CD14-positive monocyte (primary cell): ENCODE results near the gene GIPR. TPM values are rescaled to one million over a fixed set of nuclear protein-coding genes. Genes with fewer than 3 reads are reported as not detected.

Experiments used
- DNase-seq, 3 donors: peaks; one replicate each; pipeline ENCODE4 v3.0.0-alpha.2; 2011 to 2022
- H2AFZ ChIP-seq: 2 replicates; pipeline ENCODE4 v1.6.0; 2012; ENCODE audit warnings: mild to moderate bottlenecking, low read depth, low read length, inconsistent platforms; ENCODE audit not compliant: insufficient read depth, poor library complexity, severe bottlenecking
- H3K27ac ChIP-seq, 2 donors: 1 replicate in 1 of 2; 2 replicates in 1 of 2; pipeline ENCODE4 v1.5.1; 2012 to 2013; ENCODE audit warnings: low read length in 2 of 2, control low read depth in 1 of 2, inconsistent platforms in 1 of 2, low read depth in 1 of 2, mild to moderate bottlenecking in 1 of 2
- H3K27me3 ChIP-seq, 2 donors: one replicate each; pipeline versions ENCODE4 v1.6.0 to v1.6.1; 2011 to 2013; ENCODE audit warnings: low read length in 2 of 2; ENCODE audit not compliant: control insufficient read depth in 2 of 2, insufficient read depth in 2 of 2
- H3K36me3 ChIP-seq, 2 donors: replicated peaks in 1 of 2; 1 replicate in 1 of 2; 2 replicates in 1 of 2; pipeline versions ENCODE4 v1.5.1 to v1.6.1; 2012 to 2013; ENCODE audit warnings: low read length in 2 of 2, control low read depth in 1 of 2, inconsistent platforms in 1 of 2, mild to moderate bottlenecking in 1 of 2; ENCODE audit not compliant: insufficient read depth in 2 of 2, control insufficient read depth in 1 of 2
- H3K4me1 ChIP-seq, 2 donors: 1 replicate in 1 of 2; 2 replicates in 1 of 2; pipeline versions ENCODE4 v1.5.1 to v1.6.1; 2012 to 2013; ENCODE audit warnings: low read length in 2 of 2, control low read depth in 1 of 2, inconsistent platforms in 1 of 2, mild to moderate bottlenecking in 1 of 2, moderate library complexity in 1 of 2; ENCODE audit not compliant: insufficient read depth in 2 of 2, control insufficient read depth in 1 of 2
- H3K4me2 ChIP-seq: replicated peaks from 2 replicates; pipeline ENCODE3; 2012; ENCODE audit warnings: low read length, moderate library complexity, mild to moderate bottlenecking; ENCODE audit not compliant: poor library complexity, severe bottlenecking; ENCODE audit errors: extremely low read depth
- H3K4me3 ChIP-seq, 3 experiments: fragments of 200-600 bp in 1 of 3; sonication (generic) in 1 of 3; replicated peaks in 1 of 3; 1 replicate in 2 of 3; 2 replicates in 1 of 3; pipeline ENCODE4 v1.5.1; 2011 to 2013; ENCODE audit warnings: low read length in 3 of 3, mild to moderate bottlenecking in 3 of 3, control low read depth in 2 of 3, low read depth in 2 of 3, inconsistent platforms in 1 of 3, moderate library complexity in 1 of 3
- H3K79me2 ChIP-seq: 2 replicates; pipeline ENCODE4 v1.6.0; 2012; ENCODE audit warnings: mild to moderate bottlenecking, control low read depth, inconsistent platforms, low read length, moderate library complexity; ENCODE audit not compliant: insufficient read depth
- H3K9ac ChIP-seq: 2 replicates; pipeline ENCODE4 v1.6.0; 2017; ENCODE audit warnings: low read length, mild to moderate bottlenecking; ENCODE audit not compliant: insufficient read depth, poor library complexity, severe bottlenecking
- H3K9me3 ChIP-seq, 2 donors: replicated peaks in 1 of 2; 1 replicate in 1 of 2; 2 replicates in 1 of 2; pipeline versions ENCODE4 v1.5.1 to v1.6.1; 2012 to 2013; ENCODE audit warnings: low read length in 2 of 2, control low read depth in 1 of 2; ENCODE audit not compliant: control insufficient read depth in 1 of 2, insufficient read depth in 1 of 2
- H4K20me1 ChIP-seq: 2 replicates; pipeline ENCODE4 v1.6.0; 2012; ENCODE audit warnings: mild to moderate bottlenecking, low read length, control low read depth, moderate library complexity; ENCODE audit not compliant: insufficient read depth
- H3K27ac Mint-ChIP-seq, 7 donors: one replicate each; pipeline ENCODE4 v1.8.0; 2020; ENCODE audit warnings: mild to moderate bottlenecking in 7 of 7, mixed read lengths in 7 of 7, moderate library complexity in 6 of 7, inconsistent platforms in 2 of 7
- H3K27me3 Mint-ChIP-seq, 3 donors: one replicate each; pipeline ENCODE4 v1.8.0; 2021 to 2022; ENCODE audit warnings: low read depth in 3 of 3, mild to moderate bottlenecking in 3 of 3, mixed read lengths in 3 of 3, moderate library complexity in 3 of 3, inconsistent platforms in 1 of 3
- H3K36me3 Mint-ChIP-seq, 2 donors: one replicate each; pipeline ENCODE4 v1.8.0; 2020; ENCODE audit warnings: mixed read lengths in 2 of 2, inconsistent platforms in 1 of 2, mild to moderate bottlenecking in 1 of 2
- H3K4me1 Mint-ChIP-seq: one replicate; pipeline ENCODE4 v1.8.0; 2020; ENCODE audit warnings: mild to moderate bottlenecking, mixed read lengths
- H3K4me3 Mint-ChIP-seq, 2 donors: one replicate each; pipeline ENCODE4 v1.8.0; 2020; ENCODE audit warnings: mild to moderate bottlenecking in 2 of 2, mixed read lengths in 2 of 2, moderate library complexity in 1 of 2
- H3K9me3 Mint-ChIP-seq, 7 donors: one replicate each; pipeline ENCODE4 v1.8.0; 2020 to 2022; ENCODE audit warnings: mixed read lengths in 7 of 7, mild to moderate bottlenecking in 6 of 7, moderate library complexity in 6 of 7, inconsistent platforms in 2 of 7
- CTCF ChIP-seq: fragments of 200-600 bp; IDR thresholded peaks from one replicate; pipeline ENCODE4 v1.8.0; 2022; ENCODE audit warnings: antibody characterized with exemption, mild to moderate bottlenecking
- WGBS: methylation state at CpG from one replicate; pipeline ENCODE4 v1.1.5; 2013; ENCODE audit warnings: missing lambda C conversion rate; ENCODE audit not compliant: insufficient coverage; 5-methylcytosine and 5-hydroxymethylcytosine counted together
- intact Hi-C, 2 donors: fragments of 100-400 bp; cut with micrococcal nuclease; formaldehyde crosslinking; loops; one replicate each; pipeline versions ENCODE4 v1.15.0 to v1.15.1; 2023
- polyA plus RNA-seq, 3 donors: library from polyadenylated mRNA; depleted of rRNA in 1 of 3; unstranded in 2 of 3; stranded (reverse) in 1 of 3; fragments of 300-500 nt in 2 of 3; fragments of >200 nt in 1 of 3; fragmentation: Illumina TruSeq in 2 of 3; gene quantifications; 1 replicate in 2 of 3; 2 replicates in 1 of 3; pipeline ENCODE4 v1.2.3, GENCODE V29; 2012 to 2021

The GIPR gene
- polyA plus RNA-seq, 3 donors, result not detected

GRCh38 chr19:45632468-45633196 is 35.4 kb upstream of the GIPR start:
- Mint-ChIP-seq H3K4me3 (no peak overlapping the region), H3K27ac (peak overlapping the region in 2 of 7 donors; percentile 19 to 25), H3K4me1 (no peaks in the 10 kb centered on the region), H3K36me3 (peaks cover 16 to 43% of the 10 kb centered on the region in 2 donors), H3K27me3 (peaks cover 0 to 2% (median 0%) of the 10 kb centered on the region in 3 donors), H3K9me3 (no peaks in the 10 kb centered on the region)
- Histone ChIP-seq H4K20me1 (no peaks in the 10 kb centered on the region), H3K4me3 (no peak overlapping the region), H3K9ac (no peak overlapping the region), H3K9me3 (no peaks in the 10 kb centered on the region), H2AFZ (no peak overlapping the region), H3K27ac (no peak overlapping the region), H3K27me3 (no peaks in the 10 kb centered on the region), H3K4me2 (no peak overlapping the region), H3K36me3 (peaks cover 19 to 23% of the 10 kb centered on the region in 2 donors), H3K79me2 (no peaks in the 10 kb centered on the region), H3K4me1 (no peaks in the 10 kb centered on the region)
- intact Hi-C loops, result loop anchor here in 1 of 2 donors (10.0 kb wide), 1 partner anchor 228 kb away; the partner anchor contains the start of genes POLR1G and PPP1R13L
- 80% methylated on average over 14 of the region's 27 CpGs for WGBS
- TF ChIP-seq CTCF, result no peak
- DNase-seq, result peak; percentile 21 to 69 (median 37)

DNA sequence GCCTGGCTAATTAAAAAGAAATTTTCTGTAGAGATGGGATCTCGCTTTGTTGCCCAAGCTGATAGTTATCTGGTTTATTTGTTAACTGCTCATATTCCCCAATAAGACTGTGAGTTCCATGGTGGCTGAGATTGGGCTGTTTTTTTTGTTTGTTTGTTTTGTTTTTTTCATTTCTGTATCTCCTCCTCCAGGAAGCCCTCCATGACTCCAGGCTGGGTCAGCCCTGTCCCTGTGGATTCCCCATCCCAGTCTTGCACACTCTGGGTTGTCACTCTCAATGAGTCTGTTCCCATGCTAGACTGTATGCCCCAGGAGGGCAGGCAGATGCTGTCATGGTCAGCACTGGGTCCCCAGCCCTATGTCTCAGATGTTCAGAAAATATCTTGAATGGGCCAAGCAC is 31.7 kb upstream of the GIPR start:
- no peaks in the 10 kb centered on the region for H3K9me3 Mint-ChIP-seq
- no peak overlapping the region for H3K4me3 Mint-ChIP-seq
- no peak overlapping the region for H3K27ac Mint-ChIP-seq

More for the DNA sequence above, 31.7 kb upstream of the GIPR start:
- no peak overlapping the region for H3K4me2 ChIP-seq
- H3K4me1 ChIP-seq, result peaks cover 26 to 32% of the 10 kb centered on the region in 2 donors
- no peak overlapping the region for H3K27ac ChIP-seq
- H2AFZ ChIP-seq, result no peak overlapping the region
- H3K4me3 ChIP-seq, result no peak overlapping the region
- no peak for DNase-seq
- intact Hi-C loops, result loop anchor here in 1 of 2 donors (5.0 to 10.0 kb wide), 2 partner anchors 39 to 231 kb away; partner anchors contain the start of genes POLR1G and PPP1R13L
- no peak for TF ChIP-seq CTCF
- no peaks in the 10 kb centered on the region for H3K9me3 ChIP-seq
- no peaks in the 10 kb centered on the region for H3K36me3 ChIP-seq
- Mint-ChIP-seq H3K36me3 (peaks cover 2 to 25% of the 10 kb centered on the region in 2 donors), H3K4me1 (peaks cover 16% of the 10 kb centered on the region), H3K27me3 (peaks cover 0 to 2% (median 0%) of the 10 kb centered on the region in 3 donors)
- H3K79me2 ChIP-seq, result peaks cover 10% of the 10 kb centered on the region
- no peaks in the 10 kb centered on the region for H4K20me1 ChIP-seq
- no peaks in the 10 kb centered on the region for H3K27me3 ChIP-seq
- WGBS, result no CpG with 5 or more reads among the region's 1 CpG
- no peak overlapping the region for H3K9ac ChIP-seq
